Spinal cord (tissue), 10 donors: Measurements from ENCODE around the gene HLF. TPM values are rescaled to one million over a fixed set of nuclear protein-coding genes. Genes with fewer than 3 reads are reported as not detected.

Experiments
- DNase-seq, 6 donors: peaks; one replicate each; pipeline versions ENCODE4 v3.0.0 to v3.0.0-alpha.2; 2013 to 2015; ENCODE audit warnings: low spot score in 6 of 6, low read depth in 4 of 6
- H3K27ac ChIP-seq: one replicate; pipeline ENCODE4 v1.5.1; 2013; ENCODE audit warnings: low read depth, low read length, control low read depth
- H3K27me3 ChIP-seq: one replicate; pipeline ENCODE4 v1.6.1; 2013; ENCODE audit warnings: low read length; ENCODE audit not compliant: control insufficient read depth, insufficient read depth
- H3K36me3 ChIP-seq: one replicate; pipeline ENCODE4 v1.6.1; 2013; ENCODE audit warnings: low read length; ENCODE audit not compliant: control insufficient read depth, insufficient read depth
- H3K4me1 ChIP-seq: one replicate; pipeline ENCODE4 v1.6.1; 2013; ENCODE audit warnings: low read length; ENCODE audit not compliant: control insufficient read depth, insufficient read depth
- H3K4me3 ChIP-seq: one replicate; pipeline ENCODE4 v1.5.1; 2013; ENCODE audit warnings: low read depth, low read length, control low read depth
- H3K9me3 ChIP-seq: one replicate; pipeline ENCODE4 v1.6.1; 2013; ENCODE audit warnings: low read length; ENCODE audit not compliant: control insufficient read depth, insufficient read depth
- WGBS: methylation state at CpG from one replicate; pipeline ENCODE4 v1.1.5; 2013; ENCODE audit warnings: missing lambda C conversion rate; ENCODE audit not compliant: insufficient coverage; 5-methylcytosine and 5-hydroxymethylcytosine counted together
- long read RNA-seq, 4 donors: transcript quantifications; one replicate each; lab custom pipeline, GENCODE V29; 2026
- polyA plus RNA-seq, 2 donors: library from polyadenylated mRNA; unstranded; fragments of 120-200 nt; gene quantifications; one replicate each; pipeline ENCODE4 v1.2.1, GENCODE V29; 2013; ENCODE audit not compliant: insufficient read length in 2 of 2
- total RNA-seq, 2 donors: library from RNA; depleted of rRNA in 1 of 2; stranded (reverse); fragments of 120-200 nt in 1 of 2; fragments of >200 nt in 1 of 2; gene quantifications; one replicate each; pipeline versions ENCODE4 v1.2.3 to v1.2.4, GENCODE V29; 2013 to 2014
- donor health status: healthy.

The HLF gene
- total RNA-seq (100 to 1,000 TPM in 1 of 2 donors, 10 to 100 TPM in 1; 35.6 to 127 TPM), polyA plus RNA-seq (10 to 100 TPM in 1 of 2 donors, 1 to 10 TPM in 1; 8.1 to 27.5 TPM)
- long read RNA-seq, donor 1, full-length matches to known transcripts: 9 of 9 reads
- long read RNA-seq, donor 1, partial matches to known transcripts: 0 of 9 reads
- long read RNA-seq, donor 1, other reads (novel, unspliced or antisense): 0 of 9 reads
- long read RNA-seq, donor 2: 0 reads
- long read RNA-seq, donor 3, full-length matches to known transcripts: 2 of 2 reads
- long read RNA-seq, donor 3, partial matches to known transcripts: 0 of 2 reads
- long read RNA-seq, donor 3, other reads (novel, unspliced or antisense): 0 of 2 reads
- long read RNA-seq, donor 4: 0 reads

DNA sequence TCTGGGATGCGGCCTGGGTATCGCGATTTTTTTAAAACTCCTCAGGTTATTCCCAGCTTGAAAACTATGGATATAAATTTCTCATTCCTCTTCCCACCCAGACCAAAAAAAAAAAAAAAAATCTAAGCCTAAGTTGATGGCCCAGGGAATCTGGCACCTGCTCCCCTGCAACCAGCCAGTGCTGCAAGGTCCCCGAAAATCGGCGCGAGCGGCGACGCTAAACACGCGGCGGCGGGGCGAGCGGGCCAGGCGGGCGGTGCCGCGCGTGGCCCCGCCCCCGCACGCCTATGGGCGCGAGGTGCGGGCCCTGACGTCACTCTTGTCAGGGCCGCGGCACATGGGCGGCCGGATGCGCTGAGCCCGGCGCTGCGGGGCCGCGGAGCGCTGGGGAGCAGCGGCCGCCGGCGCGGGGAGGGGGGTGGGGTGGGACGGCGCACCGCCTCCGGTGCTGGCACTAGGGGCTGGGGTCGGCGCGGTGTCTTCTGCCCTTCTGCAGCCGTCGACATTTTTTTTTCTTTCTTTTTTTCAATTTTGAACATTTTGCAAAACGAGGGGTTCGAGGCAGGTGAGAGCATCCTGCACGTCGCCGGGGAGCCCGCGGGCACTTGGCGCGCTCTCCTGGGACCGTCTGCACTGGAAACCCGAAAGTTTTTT is at the start of gene HLF:
HLF (plus strand) TSS at position 316 of the 654 bp plus-strand sequence. CDS start 525 bp downstream, outside the sequence.
- H3K27ac ChIP-seq: peak within 1 kb of the TSS; percentile 77
- peak; percentile 74 to 97 (median 82) for DNase-seq
- no peaks in the 10 kb centered on the region for H3K36me3 ChIP-seq
- peaks cover 2% of the 10 kb centered on the region for H3K9me3 ChIP-seq
- peaks cover 38% of the 10 kb centered on the region for H3K27me3 ChIP-seq
- peaks cover 28% of the 10 kb centered on the region for H3K4me1 ChIP-seq
- under 1% methylated on average over 54 of the region's 64 CpGs for WGBS
- peak within 1 kb of the TSS; percentile 48 for H3K4me3 ChIP-seq

DNA sequence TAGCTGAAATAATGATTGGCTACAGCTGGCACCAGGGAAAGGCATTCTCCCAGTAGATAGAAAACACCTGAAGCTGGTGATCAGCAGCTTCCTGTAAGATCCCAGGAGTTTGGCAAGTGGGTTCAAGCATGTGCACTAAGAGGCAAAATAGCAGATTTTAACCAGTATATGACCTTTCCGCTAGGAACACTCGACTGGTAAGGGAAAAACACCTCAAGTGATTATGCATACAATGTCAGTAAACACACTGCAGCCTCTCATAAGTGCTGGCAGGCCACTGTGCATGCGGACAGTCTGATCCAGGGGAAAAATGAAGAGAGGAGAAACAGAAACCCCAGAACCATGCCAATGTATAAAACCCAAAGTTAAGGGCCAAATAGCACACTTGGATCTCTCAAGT is 49.0 kb upstream of the HLF start:
- Histone ChIP-seq H3K9me3 (peaks cover 1% of the 10 kb centered on the region), H3K4me3 (no peak overlapping the region), H3K4me1 (no peaks in the 10 kb centered on the region), H3K36me3 (no peaks in the 10 kb centered on the region), H3K27me3 (no peaks in the 10 kb centered on the region), H3K27ac (no peak overlapping the region)
- DNase-seq: no peak
- 86% methylated on average over 1 of the region's 3 CpGs for WGBS

- peaks cover 1% of the 10 kb centered on the region for H3K9me3 ChIP-seq
- WGBS: no CpG with 5 or more reads among the region's 3 CpGs
- no peak overlapping the region for H3K27ac ChIP-seq
- H3K4me1 ChIP-seq: no peaks in the 10 kb centered on the region
- no peaks in the 10 kb centered on the region for H3K36me3 ChIP-seq
- H3K27me3 ChIP-seq: no peaks in the 10 kb centered on the region
- no peak overlapping the region for H3K4me3 ChIP-seq
- no peak for DNase-seq
These were observed 47.9 kb upstream of the HLF start for GRCh38 chr17:55216888-55217287.

GRCh38 chr17:55219459-55219858 is 45.3 kb upstream of the HLF start:
- Histone ChIP-seq H3K36me3 (no peaks in the 10 kb centered on the region), H3K27me3 (no peaks in the 10 kb centered on the region), H3K9me3 (peaks cover 1% of the 10 kb centered on the region), H3K4me1 (no peaks in the 10 kb centered on the region), H3K27ac (no peak overlapping the region), H3K4me3 (no peak overlapping the region)
- no peak for DNase-seq
- no CpG with 5 or more reads among the region's 1 CpG for WGBS

- peak in 2 of 6 donors; percentile 44 to 54 for DNase-seq
- H3K27me3 ChIP-seq: no peaks in the 10 kb centered on the region
- H3K4me3 ChIP-seq: no peak overlapping the region
- no peak overlapping the region for H3K27ac ChIP-seq
- WGBS: no CpG with 5 or more reads among the region's 3 CpGs
- no peaks in the 10 kb centered on the region for H3K36me3 ChIP-seq
- no peaks in the 10 kb centered on the region for H3K4me1 ChIP-seq
- H3K9me3 ChIP-seq: peaks cover 1% of the 10 kb centered on the region
These were observed 44.8 kb upstream of the HLF start for GRCh38 chr17:55219934-55220333.

GRCh38 chr17:55223524-55223923 is 41.2 kb upstream of the HLF start:
- no peak for DNase-seq
- Histone ChIP-seq H3K4me3 (no peak overlapping the region), H3K27me3 (no peaks in the 10 kb centered on the region), H3K9me3 (no peaks in the 10 kb centered on the region), H3K36me3 (no peaks in the 10 kb centered on the region), H3K4me1 (no peaks in the 10 kb centered on the region), H3K27ac (no peak overlapping the region)
- 94% methylated on average over 2 of the region's 3 CpGs for WGBS

GRCh38 chr17:55224746-55225145 is 40.0 kb upstream of the HLF start:
- Histone ChIP-seq H3K36me3 (no peaks in the 10 kb centered on the region), H3K4me1 (no peaks in the 10 kb centered on the region), H3K27ac (no peak overlapping the region), H3K9me3 (no peaks in the 10 kb centered on the region), H3K27me3 (no peaks in the 10 kb centered on the region), H3K4me3 (no peak overlapping the region)
- DNase-seq: no peak
- 80% methylated on average over 1 of the region's 2 CpGs for WGBS

GRCh38 chr17:55225237-55225636 is 39.5 kb upstream of the HLF start:
- Histone ChIP-seq H3K27ac (no peak overlapping the region), H3K36me3 (no peaks in the 10 kb centered on the region), H3K27me3 (no peaks in the 10 kb centered on the region), H3K4me1 (no peaks in the 10 kb centered on the region), H3K4me3 (no peak overlapping the region), H3K9me3 (no peaks in the 10 kb centered on the region)
- WGBS: 91% methylated on average over 4 of the region's 5 CpGs
- no peak for DNase-seq

- H3K4me3 ChIP-seq: no peak overlapping the region
- H3K4me1 ChIP-seq: no peaks in the 10 kb centered on the region
- DNase-seq: no peak
- no peak overlapping the region for H3K27ac ChIP-seq
- H3K9me3 ChIP-seq: no peaks in the 10 kb centered on the region
- H3K27me3 ChIP-seq: no peaks in the 10 kb centered on the region
- H3K36me3 ChIP-seq: no peaks in the 10 kb centered on the region
- WGBS: 83% methylated on average over 3 of the region's 6 CpGs
These were observed 36.0 kb upstream of the HLF start for GRCh38 chr17:55228683-55229192.
